SJSA1 (cell line): ENCODE measurements around the gene TANGO2. TPM values are rescaled to one million over a fixed set of nuclear protein-coding genes. Genes with fewer than 3 reads are reported as not detected.

Source experiments
- DNase-seq, 2 experiments: peaks; one replicate each; pipeline ENCODE4 v3.0.0-alpha.2; 2015 to 2020; ENCODE audit warnings: low spot score in 2 of 2, low read depth in 1 of 2
- H3K27ac ChIP-seq: fragments of 250-450 bp; sonication (Bioruptor Pico); 2 replicates; pipeline ENCODE4 v1.5.1; 2020; ENCODE audit warnings: mild to moderate bottlenecking, moderate library complexity
- H3K27me3 ChIP-seq: fragments of 250-450 bp; sonication (Bioruptor Pico); replicated peaks from 2 replicates; pipeline ENCODE4 v1.5.1; 2020; ENCODE audit warnings: mild to moderate bottlenecking, moderate library complexity
- H3K36me3 ChIP-seq: fragments of 250-450 bp; sonication (Bioruptor Pico); 2 replicates; pipeline ENCODE4 v1.5.1; 2020; ENCODE audit warnings: mild to moderate bottlenecking
- H3K4me1 ChIP-seq: fragments of 250-450 bp; sonication (Bioruptor Pico); replicated peaks from 2 replicates; pipeline ENCODE4 v1.6.1; 2021; ENCODE audit warnings: mild to moderate bottlenecking
- H3K4me3 ChIP-seq: fragments of 250-450 bp; sonication (Bioruptor Pico); 2 replicates; pipeline ENCODE4 v1.5.1; 2020; ENCODE audit warnings: mild to moderate bottlenecking
- H3K9me3 ChIP-seq: fragments of 250-450 bp; sonication (Bioruptor Pico); replicated peaks from 2 replicates; pipeline ENCODE4 v1.5.1; 2020; ENCODE audit warnings: mild to moderate bottlenecking
- total RNA-seq: library from RNA; depleted of rRNA; stranded (reverse); fragments of >200 nt; shearing (Covaris generic); gene quantifications from 2 replicates; pipeline ENCODE4 v1.2.3, GENCODE V29; 2014

TANGO2 gene
- total RNA-seq, 1 experiment from 2014 or later: 36.9 TPM

DNA sequence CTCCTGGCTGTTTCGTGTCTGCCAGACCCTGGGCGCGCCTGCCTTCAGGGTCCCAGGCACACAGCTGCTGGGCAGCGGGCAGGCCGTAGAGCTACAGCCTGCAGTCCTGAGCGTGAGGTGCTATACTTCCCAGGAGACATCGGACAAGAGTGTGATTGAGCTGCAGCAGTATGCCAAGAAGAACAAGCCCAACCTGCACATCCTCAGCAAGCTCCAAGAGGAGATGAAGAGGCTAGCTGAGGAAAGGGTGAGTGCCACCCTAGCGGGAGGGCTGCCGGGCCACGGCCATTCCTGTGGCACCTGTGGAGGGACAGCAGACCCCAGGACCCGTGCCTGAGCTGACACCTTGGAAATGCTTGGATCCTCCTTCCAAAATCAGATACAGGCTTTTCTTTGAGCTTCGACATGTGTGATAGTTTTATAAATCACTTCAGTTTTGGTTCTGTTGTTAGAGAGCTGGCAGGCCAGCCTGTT, 87.9 kb downstream of the TANGO2 start:
- H3K27me3 ChIP-seq: no peaks in the 10 kb centered on the region
- no peak overlapping the region for H3K4me3 ChIP-seq
- no peaks in the 10 kb centered on the region for H3K4me1 ChIP-seq
- H3K36me3 ChIP-seq: peaks cover 98% of the 10 kb centered on the region
- H3K27ac ChIP-seq: no peak overlapping the region
- no peak for DNase-seq
- H3K9me3 ChIP-seq: no peaks in the 10 kb centered on the region

DNA sequence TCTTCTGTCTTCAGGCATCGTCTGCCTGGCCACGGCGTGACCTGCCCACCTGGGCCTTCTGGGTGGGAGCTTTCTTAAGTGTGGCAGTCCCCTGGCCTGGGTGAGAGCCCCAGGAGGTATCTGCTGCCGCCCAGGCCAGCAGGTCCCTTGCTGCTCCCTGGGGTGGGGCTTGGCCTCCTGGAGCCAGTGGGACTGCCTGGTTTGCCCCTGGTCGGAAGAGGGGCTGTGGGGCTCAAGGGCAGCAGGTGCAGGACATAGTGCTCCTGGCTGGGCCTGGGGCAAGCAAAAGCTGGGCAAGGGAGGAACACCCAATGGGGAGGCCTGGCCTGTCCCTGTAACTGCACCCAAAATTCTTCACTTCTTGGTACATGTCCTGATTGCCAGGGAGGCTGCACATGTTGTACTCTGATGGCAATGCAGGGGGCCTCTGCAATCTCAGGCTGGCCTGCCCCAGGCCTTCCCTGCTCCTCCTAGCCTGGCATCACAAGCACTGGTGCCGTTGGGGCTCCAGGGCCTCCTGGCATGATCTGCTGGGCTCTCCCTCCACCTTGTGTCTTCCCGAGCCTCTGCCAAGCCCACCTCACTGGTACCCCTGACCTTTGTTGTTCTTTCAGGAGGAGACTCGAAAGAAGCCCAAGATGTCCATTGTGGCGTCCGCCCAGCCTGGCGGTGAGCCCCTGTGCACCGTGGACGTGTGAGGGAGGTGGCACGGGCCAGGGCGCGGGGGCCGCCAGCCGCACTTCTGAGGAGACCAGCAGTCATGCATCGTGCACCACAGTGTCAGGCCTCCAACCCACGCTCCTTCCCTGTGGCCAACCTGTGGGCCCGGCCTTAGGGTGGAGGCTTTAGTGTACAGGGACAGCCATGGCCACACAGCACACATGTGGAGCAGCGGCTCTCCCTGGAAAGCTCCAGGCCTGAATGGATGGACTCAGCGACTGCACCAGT, 88.8 kb downstream of the TANGO2 start:
- no peaks in the 10 kb centered on the region for H3K9me3 ChIP-seq
- no peaks in the 10 kb centered on the region for H3K27me3 ChIP-seq
- H3K36me3 ChIP-seq: peaks cover 98% of the 10 kb centered on the region
- H3K27ac ChIP-seq: no peak overlapping the region
- H3K4me3 ChIP-seq: no peak overlapping the region
- DNase-seq: no peak
- H3K4me1 ChIP-seq: no peaks in the 10 kb centered on the region

DNA sequence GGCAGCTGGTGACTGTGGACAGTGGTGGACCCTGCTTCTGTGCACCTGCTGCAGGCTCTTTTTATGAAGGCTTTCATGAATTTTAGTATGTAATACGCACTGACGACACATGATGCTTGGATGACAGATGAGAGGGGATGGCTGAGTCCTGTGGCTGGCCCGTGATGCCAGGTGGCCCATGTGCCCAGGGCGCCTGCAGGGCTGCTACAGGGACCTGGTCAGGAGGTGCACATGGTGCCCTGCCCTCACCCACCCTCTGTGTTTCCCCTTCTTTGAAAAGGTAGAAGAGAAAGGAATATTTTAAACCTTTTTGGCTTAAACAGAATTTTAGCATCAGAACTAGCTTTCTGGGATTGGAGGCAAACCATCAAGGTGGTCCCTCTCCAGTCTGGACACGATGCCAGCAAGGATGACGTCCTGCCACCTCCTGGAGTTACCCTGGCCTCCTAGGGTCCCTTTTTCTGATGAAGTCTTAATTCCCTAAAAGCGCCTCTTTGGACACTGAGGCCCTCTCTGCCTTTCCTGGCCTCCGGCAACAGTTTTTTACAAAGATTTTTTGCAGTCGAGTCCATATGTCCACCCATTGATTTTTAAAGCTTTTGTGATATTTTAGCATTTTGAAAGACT, 89.6 kb downstream of the TANGO2 start:
- DNase-seq: no peak
- Histone ChIP-seq H3K36me3 (peaks cover 98% of the 10 kb centered on the region), H3K4me1 (peaks cover 2% of the 10 kb centered on the region), H3K9me3 (no peaks in the 10 kb centered on the region), H3K27ac (no peak overlapping the region), H3K4me3 (no peak overlapping the region), H3K27me3 (no peaks in the 10 kb centered on the region)

DNA sequence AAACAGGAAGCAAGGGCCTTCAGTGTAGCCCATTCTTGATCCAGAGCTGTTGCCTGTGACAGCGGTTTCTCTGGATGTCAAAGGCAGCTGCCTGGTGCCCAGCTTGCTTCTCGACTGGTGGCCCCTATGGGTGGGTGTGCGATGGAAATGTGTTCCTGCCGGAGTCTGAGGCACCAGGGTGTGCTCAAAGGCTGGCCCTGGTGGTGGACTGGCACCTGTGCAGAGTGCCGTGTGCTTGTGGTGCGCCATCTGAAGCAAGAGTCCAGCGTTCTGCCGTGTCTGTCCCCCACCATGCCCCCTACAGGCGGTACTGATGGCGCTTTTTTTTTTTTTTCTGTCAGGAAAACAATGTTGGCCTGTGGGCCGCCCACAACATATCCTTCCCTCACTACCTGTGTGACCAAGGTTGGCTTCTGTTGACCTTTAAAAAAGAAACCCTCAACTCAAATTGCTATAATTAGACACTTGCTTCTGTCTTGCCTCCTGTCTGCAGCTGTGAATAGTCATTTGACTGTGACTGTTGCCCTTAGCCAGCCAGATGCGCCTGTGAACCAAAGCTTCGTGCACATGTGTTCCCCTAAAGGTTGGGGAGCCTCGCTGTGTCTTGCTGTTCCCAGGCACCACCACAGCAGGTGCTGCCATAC, 90.3 kb downstream of the TANGO2 start:
- Histone ChIP-seq H3K9me3 (no peaks in the 10 kb centered on the region), H3K4me3 (no peak overlapping the region), H3K4me1 (peaks cover 8% of the 10 kb centered on the region), H3K36me3 (peaks cover 98% of the 10 kb centered on the region), H3K27ac (no peak overlapping the region), H3K27me3 (no peaks in the 10 kb centered on the region)
- no peak for DNase-seq

DNA sequence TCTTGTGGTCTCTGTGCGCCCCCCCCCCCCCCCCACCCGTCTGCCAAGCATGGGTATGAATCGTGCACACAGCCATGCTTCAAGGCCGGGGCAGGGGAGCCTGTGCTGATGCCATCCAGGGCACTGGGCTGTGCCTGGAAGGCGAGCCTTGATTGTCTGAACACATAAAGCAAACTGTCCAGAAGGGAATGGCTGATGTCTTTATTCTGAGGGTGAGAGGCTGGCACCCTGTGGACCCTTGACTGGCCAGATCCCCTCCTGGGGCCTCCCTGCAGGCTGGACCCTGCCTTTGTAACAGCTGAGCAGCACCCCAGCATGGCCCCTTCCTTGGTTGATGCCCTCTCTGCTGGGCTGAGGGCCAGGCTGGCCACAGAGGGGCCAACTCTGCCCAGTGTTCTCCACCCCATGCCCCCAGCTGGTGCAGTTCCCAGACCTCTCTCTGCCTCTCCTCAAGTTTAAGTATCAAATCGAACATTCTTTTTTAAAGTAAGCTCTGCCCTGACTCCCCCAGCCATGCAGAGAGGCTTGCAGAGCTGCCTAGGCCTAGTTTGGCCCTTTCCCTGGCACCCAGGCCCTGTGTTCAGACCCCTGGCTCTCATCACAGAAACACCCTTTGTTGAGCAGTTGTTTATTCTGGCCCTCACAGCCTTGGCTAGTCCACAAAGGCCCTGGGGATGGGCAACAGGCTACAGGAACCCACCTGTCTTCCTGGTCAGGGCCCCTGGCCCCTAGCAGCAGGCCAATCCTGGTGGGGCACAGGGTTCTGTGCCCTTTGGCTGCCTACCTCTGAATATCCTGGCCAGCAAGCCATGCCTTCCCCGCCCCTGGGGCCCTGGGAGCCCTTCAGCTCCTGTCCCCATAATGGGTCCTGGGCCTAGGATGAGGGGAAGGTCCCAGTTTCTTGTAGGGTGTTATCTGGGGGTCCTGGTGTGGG, 91.0 kb downstream of the TANGO2 start:
- DNase-seq: no peak
- Histone ChIP-seq H3K9me3 (no peaks in the 10 kb centered on the region), H3K36me3 (peaks cover 96% of the 10 kb centered on the region), H3K4me3 (no peak overlapping the region), H3K27ac (no peak overlapping the region), H3K4me1 (peaks cover 11% of the 10 kb centered on the region), H3K27me3 (no peaks in the 10 kb centered on the region)

DNA sequence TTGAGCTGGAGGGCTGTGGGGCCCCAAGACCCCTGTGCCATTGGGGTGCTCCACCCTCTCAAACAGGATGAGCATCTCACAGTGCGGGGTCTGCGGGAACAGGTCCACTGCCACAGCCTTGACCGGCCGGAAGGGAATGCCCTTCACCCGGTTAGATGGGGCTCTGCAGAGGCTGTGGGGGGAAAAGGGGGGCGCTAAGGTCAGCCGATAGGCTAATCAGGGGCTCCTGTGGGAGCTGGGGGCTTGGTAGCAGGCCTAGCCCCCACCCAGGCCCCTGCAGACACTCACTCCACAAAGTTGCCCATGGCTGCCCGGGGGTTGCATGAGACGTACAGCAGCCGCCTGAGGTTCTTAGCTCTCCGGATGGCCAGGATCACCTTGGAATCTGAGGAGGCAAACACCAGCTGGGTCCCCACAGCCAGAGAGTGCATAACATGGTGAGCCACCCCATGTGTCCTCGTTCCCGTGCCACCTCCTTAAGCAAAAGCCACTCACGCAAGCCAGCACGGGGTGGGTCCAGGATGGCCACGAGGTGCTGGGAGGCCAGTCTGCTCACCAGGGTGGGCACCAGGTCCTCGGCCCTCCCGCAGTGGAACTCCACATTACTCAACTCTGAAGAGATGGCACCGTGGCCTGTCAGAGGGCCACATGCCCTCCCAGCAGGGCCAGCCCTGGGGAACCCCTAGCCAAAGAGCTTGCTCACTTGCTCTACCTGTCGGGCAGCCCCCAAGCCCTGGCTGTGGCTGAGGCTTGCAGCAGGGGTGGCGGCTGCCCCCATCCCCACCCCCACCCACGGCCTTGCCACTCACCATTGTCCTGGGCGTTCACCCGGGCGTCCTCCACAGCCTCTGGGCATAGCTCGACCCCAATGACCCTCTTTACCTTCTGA, 92.0 kb downstream of the TANGO2 start:
- Histone ChIP-seq H3K27ac (no peak overlapping the region), H3K27me3 (no peaks in the 10 kb centered on the region), H3K4me3 (no peak overlapping the region), H3K4me1 (peaks cover 11% of the 10 kb centered on the region), H3K36me3 (peaks cover 90% of the 10 kb centered on the region), H3K9me3 (no peaks in the 10 kb centered on the region)
- no peak for DNase-seq

DNA sequence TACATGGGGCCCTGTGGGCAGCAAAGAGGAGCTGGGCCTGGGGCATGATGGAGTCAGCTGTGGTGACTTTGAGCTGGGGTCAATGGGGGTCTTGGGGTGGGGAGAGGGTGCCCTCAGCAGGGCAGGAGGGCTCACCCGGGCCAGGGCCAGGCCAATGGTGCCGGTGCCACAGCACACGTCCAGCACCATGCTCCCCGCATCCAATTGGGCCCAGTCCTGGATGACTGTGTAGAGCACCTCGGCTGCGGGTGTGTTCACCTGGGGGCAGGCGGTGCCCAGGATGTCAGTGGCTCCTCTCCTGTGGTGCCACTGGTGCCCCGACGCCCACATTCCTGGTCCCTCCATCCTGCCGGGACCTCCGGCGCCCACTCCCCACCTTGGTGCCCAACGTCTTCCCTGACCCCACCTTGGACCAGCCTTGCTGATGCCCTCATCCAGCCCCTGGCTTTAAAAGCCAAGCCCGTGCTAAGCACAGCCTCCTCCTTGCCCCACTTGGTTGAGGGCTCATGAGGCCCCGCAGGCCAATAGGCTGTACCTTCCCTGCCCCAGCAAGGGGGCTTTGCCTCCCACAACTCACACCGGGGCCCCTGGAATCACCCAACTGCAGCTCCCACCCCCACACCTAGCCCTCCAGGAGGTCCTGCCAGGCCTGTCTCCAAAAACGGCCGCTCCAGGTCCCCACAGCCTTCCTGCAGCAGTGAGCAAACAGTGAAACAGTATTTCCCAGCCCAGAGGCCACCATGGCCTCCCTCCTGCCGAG, 92.8 kb downstream of the TANGO2 start:
- no peak for DNase-seq
- Histone ChIP-seq H3K4me1 (peaks cover 15% of the 10 kb centered on the region), H3K27ac (no peak overlapping the region), H3K9me3 (no peaks in the 10 kb centered on the region), H3K36me3 (peaks cover 90% of the 10 kb centered on the region), H3K27me3 (no peaks in the 10 kb centered on the region), H3K4me3 (no peak overlapping the region)

DNA sequence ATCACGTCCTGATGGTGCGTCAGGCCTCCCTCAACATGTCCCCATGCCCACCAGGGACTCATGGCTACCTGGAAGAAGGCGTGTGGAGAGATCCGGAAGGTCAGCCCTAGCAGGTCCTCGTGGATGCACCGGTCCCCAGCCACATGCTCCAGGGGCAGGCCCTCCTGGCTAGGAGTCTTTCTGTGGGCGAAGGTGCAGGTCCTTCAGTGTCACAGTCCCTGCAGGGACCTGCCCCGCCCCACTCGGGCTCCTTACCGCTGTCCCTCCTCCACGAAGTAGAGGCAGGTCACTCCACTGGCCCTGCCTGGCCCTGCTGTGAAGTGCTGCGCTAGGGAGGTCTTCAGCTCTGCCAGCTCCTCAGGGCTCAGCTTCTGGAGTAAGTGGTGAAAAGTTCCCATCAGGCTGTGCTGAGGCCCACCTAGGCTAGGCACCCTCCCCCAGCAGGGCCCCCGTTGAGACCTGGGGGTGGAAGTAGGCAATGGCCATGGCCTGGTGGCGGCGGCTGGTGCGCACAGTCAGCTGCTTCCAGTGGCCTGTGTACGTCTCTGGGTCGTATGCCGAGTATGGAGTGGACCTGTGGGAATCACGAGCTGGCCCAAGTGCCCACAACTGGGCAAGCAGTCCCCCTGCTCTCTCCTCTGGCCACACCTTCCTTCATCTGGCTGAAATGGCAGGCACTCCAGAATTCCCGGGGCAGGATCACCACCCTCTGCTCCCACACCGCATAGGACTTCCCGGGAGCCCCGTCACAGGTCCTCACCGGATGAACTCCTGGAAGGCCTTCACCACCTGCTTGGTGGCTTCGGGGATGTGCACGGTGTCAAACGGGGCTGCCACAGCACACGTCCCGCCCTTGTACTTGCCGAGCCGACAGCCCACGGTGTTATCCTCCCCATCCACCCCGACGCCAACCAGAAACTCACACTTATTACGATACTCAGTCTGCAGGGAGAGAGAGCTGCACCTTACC, 93.9 kb downstream of the TANGO2 start:
- Histone ChIP-seq H3K9me3 (no peaks in the 10 kb centered on the region), H3K27ac (no peak overlapping the region), H3K4me1 (peaks cover 21% of the 10 kb centered on the region), H3K36me3 (peaks cover 90% of the 10 kb centered on the region), H3K4me3 (no peak overlapping the region), H3K27me3 (no peaks in the 10 kb centered on the region)
- DNase-seq: no peak

DNA sequence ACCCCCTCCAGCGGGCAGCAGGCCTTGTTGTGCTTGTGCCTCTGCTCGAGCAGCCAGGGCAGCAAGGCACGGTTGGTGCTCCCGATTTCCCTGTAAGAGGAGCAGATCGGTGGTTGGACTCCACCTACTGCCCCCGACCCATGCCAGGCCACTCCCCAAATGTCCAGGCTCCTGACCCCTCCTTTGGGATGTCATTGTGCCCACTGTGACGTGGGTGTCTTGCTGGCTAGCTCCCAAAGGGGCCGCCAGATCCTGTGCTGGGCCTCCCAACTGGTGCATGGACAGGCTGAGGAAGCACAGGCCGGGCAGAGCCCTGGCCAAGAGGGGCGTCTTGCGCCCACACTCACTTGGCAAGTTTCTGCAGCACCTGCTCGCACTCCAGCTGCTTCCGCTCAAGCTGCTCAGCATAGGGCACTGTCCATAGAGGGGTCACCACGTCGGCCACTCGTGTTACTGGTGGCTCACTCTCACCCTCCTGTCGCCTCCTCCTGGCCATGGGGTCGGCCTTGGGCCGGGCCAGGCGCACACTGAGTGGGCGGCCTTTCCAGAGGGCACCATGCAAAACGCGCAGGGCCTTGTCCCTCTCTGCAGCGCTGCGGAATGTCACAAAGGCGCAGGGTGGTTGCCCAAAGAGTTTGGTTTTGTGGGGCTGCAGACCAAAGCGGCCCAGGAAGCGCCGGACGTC, 94.9 kb downstream of the TANGO2 start, which contains the start of gene RANBP1:
TSS of gene RANBP1 (plus strand) at position 414 of the 685 bp plus-strand sequence. CDS start at position 495, 81 bp downstream.
- Histone ChIP-seq H3K4me3 (peak within 1 kb of the TSS; percentile 80), H3K27ac (peak within 1 kb of the TSS; percentile 61), H3K27me3 (no peaks in the 10 kb centered on the region), H3K4me1 (peaks cover 21% of the 10 kb centered on the region), H3K9me3 (no peaks in the 10 kb centered on the region), H3K36me3 (peaks cover 90% of the 10 kb centered on the region)
- DNase-seq: no peak

DNA sequence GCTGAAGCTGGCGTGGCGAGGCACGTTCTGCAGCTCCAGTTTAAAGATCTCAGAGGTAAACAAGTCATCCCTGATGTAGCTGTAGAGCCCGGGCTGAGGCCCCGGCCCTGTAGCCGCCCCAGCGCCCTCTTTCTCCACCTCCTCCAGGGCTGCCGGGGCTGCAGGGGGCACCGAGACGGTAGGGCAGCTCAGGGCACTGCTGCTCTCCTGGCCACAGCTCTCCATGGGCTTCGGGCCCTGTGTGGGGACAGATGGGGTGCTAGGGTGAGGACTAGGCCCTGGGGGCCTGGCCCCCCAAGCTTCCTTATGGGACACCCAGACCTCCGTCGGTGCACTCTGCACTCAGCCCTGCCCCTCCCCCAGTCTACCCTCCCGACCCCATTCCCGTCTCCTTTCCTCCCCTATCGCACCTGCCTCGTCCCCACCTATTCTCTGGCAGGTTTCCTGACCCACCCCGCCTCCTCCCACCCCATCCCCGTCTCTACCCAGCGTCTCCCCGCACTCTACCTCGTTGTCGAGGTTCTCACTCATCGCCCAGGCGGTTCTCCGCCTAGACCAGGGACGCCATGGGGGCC, 95.6 kb downstream of the TANGO2 start:
- Histone ChIP-seq H3K36me3 (peaks cover 90% of the 10 kb centered on the region), H3K9me3 (no peaks in the 10 kb centered on the region), H3K4me3 (peak overlapping the region; percentile 80), H3K27me3 (no peaks in the 10 kb centered on the region), H3K27ac (peak overlapping the region; percentile 61), H3K4me1 (peaks cover 21% of the 10 kb centered on the region)
- no peak for DNase-seq
